OCI-LY1 (cell line): ENCODE data around the gene AIRE.

Experiments
- EZH2 ChIP-seq: fragments of 200-600 bp; sonication (generic), shearing (Covaris generic); IDR thresholded peaks from 2 replicates; pipeline ENCODE4 v1.8.0; 2017; ENCODE audit warnings: borderline replicate concordance, mixed run types, mild to moderate bottlenecking, antibody characterized with exemption, low read length, moderate library complexity, mixed read lengths
- TF ChIP-seq, protein P1 (sequence below): fragments of 200-600 bp; sonication (generic), shearing (Covaris generic); IDR thresholded peaks from 2 replicates; pipeline ENCODE4 v1.5.1; 2017; ENCODE audit warnings: mild to moderate bottlenecking, antibody characterized with exemption, low read length, moderate library complexity, mixed read lengths

DNA sequence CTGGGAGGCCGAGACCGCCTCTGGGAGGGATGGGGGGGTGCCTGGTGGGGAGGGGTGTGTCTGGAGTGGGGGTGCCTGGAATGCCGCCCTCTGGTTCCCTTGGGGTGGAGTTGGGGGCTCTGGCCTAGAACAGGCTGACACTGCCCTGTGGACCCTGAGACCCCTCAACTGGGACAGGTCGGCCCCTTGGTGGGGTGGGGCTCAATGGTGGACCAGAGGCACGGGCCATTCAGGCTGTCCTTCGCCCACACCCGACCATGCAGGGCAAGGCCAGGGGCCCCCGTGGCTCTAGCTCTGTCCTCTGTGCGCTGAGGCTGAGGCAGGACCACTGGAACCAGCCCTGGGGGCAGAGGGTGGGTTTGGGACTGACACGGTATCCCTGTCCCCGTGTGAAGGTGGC is 28.9 kb downstream of the AIRE start:
- TF ChIP-seq, protein P1, sequence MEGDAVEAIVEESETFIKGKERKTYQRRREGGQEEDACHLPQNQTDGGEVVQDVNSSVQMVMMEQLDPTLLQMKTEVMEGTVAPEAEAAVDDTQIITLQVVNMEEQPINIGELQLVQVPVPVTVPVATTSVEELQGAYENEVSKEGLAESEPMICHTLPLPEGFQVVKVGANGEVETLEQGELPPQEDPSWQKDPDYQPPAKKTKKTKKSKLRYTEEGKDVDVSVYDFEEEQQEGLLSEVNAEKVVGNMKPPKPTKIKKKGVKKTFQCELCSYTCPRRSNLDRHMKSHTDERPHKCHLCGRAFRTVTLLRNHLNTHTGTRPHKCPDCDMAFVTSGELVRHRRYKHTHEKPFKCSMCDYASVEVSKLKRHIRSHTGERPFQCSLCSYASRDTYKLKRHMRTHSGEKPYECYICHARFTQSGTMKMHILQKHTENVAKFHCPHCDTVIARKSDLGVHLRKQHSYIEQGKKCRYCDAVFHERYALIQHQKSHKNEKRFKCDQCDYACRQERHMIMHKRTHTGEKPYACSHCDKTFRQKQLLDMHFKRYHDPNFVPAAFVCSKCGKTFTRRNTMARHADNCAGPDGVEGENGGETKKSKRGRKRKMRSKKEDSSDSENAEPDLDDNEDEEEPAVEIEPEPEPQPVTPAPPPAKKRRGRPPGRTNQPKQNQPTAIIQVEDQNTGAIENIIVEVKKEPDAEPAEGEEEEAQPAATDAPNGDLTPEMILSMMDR: no peak
- TF ChIP-seq EZH2: no peak
